GM18508 (cell line): ENCODE data around the gene SMOC2.
"Not testable (repeated sequence)": the region's sequence is repeated elsewhere in the genome, so short reads cannot be mapped to it uniquely, and the experiment has no call there.

Experiments used
- ATAC-seq: cut with Tn5 transposase; IDR thresholded peaks from one replicate; pipeline ENCODE4 v1.9.1; 2021; ENCODE audit warnings: moderate number of reproducible peaks; ENCODE audit not compliant: insufficient read depth, unreplicated experiment

The SMOC2 gene

DNA sequence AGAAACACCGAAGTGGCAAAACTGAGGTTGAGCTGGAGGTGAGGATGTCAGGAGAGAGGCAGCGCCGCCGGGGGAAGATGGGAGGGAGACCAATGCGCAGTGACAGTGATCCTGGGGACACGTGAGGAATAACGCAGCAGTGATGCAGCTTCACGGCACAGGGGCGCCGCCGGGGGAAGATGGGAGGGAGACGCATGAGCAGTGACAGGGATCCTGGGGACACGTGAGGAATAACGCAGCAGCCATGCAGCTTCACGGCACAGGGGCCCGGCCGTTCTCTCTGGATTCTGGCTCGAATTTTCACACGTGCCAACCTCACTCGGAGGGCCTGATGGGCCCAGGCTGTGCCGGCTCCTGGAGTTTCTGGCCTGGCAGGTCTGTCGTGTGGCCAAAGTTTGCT lies 94.7 kb downstream of the SMOC2 start:
- ATAC-seq: no peak

DNA sequence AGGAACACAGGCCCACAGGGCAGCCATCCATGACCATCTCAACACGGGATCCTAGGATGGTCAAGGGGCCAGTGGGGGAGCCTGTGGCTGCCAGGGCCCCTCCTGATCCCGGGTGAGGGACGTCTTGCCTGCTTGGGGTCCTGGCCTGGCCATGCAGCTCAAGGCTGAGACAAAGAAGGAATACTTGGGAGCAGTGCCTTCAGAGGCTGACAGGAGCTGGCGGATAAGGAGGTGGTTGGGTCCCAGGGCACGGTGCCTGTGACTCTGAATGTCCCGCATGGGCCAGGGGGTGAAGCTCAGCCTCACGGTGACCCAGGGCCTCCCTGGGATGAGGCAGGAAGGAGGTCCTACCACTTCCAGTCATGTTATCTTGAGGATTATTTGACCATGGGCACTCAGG lies 95.2 kb downstream of the SMOC2 start:
- no peak for ATAC-seq

DNA sequence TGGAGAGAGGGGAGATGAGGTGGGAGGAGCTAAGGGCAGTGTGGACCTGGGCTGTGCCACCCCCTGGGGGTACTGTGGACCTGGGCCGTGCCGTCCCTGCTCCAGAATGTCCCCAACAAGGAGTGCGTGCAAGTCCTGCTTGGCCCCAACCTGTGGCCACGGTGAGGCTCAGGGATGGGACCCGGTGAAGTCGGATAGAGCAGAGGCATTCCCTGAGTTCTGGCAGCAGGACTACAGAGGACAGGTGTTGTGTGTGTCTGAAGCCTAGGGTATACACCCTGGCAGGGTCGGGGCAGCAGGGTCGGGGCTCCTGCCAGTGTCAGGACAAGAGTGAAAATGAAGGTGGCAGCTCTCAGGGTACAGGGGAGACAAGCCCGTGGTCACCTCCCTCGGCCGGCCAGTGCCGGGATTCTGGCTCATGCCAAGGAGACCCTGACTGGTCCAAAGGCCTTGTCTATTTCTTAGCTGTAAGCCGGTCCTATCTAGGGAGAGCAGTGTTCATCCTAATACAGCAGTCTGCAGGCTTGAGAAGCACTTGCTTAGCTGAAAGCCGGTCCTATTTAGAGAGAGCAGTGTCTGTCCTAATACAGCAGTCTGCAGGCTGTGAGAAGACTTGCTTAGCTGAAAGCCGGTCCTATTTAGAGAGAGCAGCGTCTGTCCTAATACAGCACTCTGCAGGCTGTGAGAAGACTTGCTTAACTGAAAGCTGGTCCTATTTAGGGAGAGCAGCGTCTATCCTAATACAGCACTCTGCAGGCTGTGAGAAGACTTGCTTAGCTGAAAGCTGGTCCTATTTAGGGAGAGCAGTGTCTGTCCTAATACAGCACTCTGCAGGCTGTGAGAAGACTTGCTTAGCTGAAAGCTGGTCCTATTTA lies 95.9 kb downstream of the SMOC2 start:
- ATAC-seq: no peak

DNA sequence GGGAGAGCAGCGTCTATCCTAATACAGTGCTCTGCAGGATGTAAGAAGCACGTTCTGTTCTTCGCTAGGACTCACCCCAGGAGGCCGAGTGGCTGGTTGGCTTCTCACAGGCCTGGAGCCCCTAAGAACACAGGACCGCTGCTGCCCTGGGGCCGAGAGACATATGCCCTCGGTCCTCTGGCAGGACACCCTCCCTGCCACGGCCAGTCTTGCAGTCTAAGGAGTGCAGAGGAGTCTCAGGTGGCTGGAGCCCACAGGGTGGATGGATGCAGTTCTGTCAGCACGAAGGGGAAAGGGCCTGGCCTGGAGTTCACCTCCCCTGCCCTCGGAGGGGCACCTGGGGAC lies 96.5 kb downstream of the SMOC2 start:
- no peak for ATAC-seq

DNA sequence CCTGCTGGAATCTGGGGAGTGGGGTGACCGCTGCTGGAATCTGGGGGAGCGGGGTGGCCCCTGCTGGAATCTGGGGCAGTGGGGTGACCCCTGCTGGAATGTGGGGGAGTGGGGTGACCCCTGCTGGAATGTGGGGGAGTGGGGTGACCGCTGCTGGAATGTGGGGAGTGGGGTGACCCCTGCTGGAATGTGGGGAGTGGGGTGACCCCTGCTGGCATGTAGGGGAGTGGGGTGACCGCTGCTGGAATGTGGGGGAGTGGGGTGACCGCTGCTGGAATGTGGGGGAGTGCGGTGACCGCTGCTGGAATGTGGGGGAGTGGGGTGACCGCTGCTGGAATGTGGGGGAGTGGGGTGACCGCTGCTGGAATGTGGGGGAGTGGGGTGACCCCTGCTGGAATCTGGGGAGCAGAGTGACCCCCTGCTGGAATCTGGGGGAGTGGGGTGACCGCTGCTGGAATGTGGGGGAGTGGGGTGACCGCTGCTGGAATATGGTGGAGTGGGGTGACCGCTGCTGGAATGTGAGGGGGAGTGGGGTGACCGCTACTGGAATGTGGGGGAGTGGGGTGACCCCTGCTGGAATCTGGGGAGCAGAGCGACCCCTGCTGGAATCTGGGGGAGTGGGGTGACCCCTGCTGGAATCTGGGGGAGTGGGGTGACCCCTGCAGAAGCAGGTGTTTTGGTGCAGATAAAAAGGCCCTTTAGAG lies 97.4 kb downstream of the SMOC2 start:
- not testable (repeated sequence) for ATAC-seq

DNA sequence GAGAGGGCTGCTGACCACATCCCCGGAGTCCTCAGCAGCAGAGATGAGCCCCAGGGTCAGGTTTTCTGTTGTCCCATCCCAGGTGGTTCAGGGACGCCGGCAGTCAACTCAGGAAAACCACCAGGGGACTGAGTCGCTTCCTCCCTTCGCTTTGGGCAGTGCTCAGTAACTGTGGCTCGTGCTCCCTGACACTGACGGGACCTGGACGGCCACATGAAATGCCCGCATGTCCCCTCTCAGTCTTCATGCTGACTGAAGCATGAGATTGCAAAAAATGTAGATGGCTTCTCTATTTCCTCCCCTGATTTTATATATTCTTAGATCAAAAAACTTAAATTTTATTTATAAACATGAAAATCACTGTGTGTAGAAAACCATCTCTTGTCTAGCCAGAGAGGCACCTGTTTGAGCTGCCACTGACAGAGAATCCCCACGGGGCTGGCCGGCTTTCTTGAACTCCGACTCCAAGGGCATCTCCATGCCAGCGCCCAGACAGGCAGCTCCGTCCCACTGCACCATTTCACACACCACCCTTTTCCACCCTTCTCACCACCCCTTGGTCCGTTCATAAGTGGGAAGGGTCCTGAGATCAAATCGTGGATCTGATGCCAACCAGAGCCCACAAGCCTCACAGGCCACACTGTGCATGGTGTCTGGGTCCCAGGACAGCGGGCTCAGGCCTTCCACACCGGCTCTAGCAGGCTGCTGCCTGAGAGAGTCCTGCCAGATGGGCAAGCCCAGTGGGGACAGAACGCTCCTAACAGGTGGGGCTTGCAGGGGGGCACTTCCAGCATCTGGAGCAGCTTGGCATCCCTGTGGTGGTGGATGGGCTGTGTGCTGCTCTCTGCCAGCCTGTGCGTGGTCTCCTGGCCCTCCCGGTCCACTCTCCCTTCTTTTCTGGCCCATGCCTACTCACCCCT lies 98.2 kb downstream of the SMOC2 start:
- ATAC-seq: no peak

DNA sequence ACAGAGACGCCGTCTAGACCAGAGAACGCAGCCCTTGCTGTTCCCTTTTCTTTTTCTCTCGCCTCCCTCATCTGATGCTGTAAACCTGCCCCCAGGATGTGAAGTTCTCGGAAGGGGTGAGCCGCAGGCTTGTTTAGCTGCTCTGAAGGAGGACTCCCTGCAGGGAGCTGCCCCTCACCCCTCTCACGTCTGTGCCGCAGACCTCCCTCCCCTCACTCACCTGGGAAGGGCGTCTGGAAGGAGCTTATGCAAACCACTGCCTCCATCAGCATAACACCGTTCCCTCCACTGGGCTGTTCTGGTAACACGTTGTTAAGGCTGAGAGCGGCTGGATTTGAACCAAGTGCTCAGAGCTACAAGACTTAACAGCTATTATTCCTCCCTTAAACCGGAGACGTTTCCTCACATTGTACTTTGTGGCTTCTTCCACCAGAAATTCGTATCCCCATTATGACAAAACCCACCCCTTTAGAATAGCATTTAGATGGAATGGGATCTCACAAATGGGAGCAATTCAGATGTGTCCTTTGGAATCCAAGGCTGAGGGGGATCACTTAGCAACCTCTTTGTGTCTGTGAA lies 99.8 kb downstream of the SMOC2 start:
- no peak for ATAC-seq

DNA sequence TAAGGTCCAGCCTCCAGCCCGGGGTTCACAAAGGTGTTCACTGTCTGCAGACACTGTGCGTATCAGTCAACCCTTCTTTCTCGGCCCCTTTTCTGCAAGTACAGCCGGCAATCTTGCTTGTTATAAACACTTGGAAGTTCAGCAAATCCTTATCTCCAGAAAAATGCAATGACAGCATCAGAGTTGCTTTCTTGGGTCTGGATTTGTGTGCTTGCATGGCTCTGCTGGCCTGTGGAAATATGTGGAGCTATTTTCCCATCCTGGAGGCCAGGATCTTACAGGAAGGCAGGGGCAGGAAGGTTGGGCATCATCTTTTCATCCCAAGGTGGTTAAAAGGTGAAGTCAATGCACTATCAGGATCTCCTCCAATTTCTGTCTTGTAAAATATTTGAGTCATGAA lies 100.3 kb downstream of the SMOC2 start:
- no peak for ATAC-seq

DNA sequence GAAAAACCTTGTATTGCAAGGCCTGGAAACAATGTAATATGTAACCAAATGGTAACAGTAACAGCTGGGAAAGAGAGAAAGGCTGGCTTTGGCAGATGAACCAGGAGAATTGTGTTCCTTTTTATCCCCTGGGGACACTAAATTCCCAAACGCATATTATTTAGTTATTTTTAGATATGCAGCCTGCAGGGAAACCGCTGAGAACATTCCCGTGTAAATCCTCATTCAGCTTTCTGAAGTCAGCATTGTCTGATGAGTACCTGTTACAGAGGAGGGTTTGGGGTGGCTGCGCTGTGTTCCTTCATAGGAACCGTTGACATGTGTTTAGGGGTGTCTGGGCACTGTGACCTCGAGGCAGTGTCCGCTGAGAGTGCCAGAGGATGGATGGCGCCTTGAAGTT lies 101.3 kb downstream of the SMOC2 start:
- no peak for ATAC-seq

DNA sequence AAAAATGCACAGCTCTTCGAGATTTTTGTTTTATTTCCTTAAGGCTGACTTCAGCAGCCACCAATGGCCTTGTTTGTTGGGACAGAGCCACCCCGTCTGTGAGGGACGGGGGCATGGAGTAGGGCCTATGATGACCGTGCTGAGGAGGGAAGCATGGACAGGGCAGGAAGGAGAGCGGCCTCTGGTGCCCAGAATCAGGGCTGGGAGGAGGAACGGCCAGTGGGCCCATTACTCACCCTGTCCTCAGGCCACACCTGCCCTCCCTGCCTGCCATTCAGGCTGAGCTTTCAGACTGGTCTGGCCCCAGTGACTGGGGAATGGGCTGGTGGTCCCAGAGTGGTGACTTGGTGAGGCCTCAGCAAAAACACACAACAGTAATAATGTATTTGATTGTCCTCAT lies 104.4 kb downstream of the SMOC2 start:
- ATAC-seq: no peak

DNA sequence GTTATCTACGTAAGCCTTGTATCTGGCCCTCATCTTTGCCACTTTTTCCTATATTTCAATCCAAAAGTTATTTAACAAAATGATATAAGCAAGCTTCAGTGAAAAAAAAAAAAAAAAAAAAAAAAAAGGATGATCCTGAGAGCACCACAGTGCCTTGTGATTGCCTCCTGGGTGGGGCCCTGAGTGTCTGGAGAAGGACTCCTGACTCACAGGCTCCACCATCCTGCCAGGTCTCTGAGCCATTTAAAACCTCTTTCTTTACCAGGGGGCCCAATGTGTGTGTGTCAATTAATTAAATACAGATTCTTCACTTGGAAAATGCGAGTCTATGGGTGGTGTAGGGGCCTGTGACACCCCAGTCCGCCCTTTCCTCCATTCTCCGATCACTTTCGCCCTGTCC lies 105.2 kb downstream of the SMOC2 start:
- ATAC-seq: no peak

DNA sequence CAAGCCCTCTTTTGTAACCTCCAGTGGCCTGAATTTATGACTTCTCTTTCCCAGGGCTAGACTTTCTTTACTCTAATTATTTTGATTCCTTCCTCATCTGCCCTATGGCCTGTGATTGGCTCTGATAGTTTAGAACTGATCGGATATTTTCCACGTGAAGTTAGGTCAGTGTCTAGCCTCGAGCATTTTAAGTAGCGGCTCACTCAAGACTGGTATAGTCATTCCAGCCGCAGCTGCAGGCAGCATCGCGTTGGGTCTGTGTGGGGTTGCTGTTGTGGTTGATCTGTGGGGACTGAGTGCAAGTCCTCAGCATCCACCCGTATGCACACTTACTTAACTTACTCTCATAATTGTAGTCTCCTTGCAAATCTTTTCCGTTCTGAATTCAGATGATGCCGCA lies 105.7 kb downstream of the SMOC2 start:
- ATAC-seq: no peak

DNA sequence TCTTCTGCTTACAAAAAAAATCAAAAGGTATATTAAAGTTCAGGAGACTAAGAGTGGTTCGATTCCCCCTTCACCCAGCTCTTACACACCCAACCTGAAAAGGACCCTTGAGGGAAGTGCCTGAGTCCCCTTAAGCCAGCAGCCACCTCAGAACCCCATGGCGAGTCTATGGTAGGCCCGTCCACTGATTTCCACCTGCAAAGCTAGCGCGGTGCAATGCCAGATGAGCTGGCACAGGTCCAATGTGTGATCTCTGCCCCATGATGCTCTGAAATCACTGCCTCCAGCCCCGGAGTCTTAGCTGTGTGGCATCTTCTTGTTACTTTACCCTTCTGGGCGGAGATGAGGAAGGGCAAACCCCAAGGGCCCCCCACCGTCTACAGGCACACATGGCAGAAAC lies 109.3 kb downstream of the SMOC2 start:
- no peak for ATAC-seq

DNA sequence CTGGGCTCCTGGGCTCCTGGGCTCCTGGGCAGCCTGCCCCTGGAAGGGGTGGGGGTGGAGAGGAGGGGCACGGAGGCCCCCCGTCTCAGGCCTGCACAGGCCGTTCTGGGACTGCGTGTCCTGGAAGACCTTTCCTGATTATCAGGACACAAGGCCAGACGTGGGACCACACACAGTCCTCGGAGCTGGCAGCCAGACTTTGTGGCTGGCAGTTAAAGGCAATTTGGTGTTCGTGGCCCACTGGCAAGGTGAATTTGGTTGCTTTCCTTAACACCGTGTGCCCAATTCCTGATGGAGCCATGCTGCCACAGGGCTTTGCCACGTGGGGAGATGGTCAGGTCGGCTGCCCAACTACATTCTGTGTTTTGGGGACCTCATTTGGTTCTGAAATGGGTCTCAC lies 113.5 kb downstream of the SMOC2 start:
- ATAC-seq: no peak

DNA sequence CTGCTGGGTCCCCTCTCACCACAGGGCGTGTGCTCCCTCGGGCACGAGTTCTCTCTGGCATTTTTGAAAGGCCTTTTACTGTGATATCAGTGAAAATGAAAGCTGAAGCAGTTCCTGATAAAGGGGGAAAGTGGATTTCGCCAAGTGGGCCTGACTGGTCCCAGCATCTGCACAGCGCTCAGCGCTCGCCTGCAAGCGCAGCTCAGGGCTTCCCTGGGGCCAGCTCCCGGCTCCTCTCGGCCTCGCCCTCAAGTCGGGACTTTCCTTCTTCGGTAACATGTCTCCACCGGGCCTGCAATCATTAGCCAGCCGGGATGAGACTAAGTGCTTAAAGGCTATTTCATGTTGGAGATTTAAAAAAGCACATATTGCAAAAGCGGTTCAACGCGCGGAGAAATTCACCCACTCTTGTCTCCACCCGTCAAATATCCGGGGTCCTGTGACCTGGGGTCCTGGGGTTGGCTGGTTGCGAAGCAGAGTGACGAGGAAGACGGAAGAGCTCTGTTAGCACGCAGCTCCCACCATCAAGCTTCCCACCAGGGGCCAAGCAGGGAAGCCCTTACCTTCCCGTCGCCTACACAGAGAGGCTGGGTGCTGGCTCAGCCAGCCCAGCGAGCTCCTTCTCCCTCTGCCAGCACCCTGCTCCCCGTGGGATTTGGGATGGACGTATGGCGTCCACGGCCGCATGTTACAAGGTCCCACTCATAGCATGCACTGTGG lies 114.1 kb downstream of the SMOC2 start:
- ATAC-seq: no peak

DNA sequence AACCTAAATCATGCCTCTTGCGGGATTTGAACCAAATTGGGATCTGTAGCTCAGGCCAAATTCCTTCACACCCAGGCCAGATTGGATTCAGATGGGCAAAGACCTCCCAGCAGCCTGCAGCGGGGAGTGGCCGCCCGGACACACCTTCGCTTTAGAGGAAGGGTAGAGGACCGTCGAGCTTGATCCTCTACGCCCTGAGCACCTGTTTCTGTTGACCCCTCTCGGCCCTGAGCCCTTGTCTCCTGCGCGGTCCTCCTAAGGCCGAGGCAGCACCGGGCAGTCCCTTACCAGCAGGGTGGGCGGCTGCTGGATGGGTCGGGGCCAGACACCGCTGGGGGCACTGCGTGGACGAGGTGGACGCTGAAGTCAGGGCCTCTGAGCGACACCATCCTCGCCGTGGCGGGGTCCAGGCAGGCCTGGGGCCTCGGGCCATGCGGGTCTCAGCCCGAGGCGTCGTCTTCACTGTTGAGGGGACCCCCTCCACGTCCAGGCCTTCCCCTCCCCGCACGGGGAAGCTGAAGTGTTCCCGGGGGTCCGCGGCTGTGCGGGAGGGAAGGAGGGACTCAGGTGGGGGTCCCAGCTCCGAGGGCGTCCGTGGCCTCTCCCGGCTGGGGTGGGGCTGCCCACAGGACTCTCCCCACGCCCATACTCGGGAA lies 114.8 kb downstream of the SMOC2 start:
- ATAC-seq: no peak

DNA sequence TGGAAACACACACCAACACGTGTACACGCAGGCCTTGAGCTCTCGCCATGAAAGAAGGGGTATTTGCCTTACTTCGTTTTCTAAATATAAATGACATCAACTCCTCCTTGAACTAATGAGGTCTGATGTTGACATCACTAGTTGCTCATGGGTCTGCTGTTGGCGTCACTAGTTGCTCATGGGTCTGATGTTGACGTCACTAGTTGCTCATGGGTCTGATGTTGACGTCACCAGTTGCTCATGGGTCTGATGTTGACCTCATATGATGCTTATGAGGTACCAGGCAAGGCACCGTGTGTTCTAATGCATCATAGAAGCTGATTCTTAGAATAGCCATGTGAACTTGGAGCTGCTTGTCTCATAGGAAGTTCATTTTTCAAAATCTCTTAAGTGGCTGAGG lies 116.5 kb downstream of the SMOC2 start:
- no peak for ATAC-seq

DNA sequence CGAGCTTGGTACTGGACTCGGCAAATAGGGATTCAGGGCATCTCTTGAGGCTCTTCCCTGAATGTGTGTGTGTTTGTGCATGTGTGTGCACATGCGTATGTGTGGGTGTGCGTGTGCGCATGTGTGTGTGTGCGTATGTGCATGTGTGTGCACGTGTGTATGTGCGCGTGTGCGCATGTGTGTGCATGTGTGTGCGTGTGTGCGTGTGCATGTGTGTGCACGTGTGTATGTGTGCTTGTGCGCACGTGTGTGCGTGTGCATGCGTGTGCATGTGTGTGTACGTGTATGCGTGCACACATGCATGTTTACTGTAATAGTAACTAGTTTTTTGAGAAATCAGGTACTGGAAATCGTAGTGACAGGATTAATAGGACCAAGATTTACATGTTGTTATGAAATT lies 117.7 kb downstream of the SMOC2 start:
- no peak for ATAC-seq

DNA sequence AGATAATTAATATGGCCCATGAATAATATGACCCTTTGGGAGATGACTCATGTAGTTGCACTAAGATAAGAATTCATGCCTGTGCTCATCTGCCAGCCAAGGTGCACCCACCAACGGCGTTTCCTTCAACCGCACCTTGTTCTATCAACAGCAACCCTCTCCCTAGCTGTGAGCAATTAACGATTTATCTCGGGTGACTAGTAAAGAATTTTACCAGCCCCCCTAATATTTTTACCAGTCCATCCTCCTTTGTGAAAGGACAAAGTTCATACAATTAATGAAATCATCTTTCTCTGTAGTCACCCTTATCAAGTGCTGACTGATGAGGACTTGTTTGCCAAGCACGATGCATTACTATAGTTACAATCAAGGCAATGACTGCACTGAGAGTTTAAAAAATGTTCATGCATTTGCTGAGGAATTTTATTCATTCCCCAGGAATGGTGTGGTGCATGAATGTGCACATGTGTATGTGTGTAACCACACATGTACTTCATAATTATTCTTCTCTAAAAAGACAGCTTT lies 118.7 kb downstream of the SMOC2 start:
- ATAC-seq: no peak
